ENCODE results near the gene FZD8. TPM values are rescaled to one million over a fixed set of nuclear protein-coding genes. Genes with fewer than 3 reads are reported as not detected.

The FZD8 gene
- total RNA-seq, 1 donor from 2014 or later = 43.5 TPM

DNA sequence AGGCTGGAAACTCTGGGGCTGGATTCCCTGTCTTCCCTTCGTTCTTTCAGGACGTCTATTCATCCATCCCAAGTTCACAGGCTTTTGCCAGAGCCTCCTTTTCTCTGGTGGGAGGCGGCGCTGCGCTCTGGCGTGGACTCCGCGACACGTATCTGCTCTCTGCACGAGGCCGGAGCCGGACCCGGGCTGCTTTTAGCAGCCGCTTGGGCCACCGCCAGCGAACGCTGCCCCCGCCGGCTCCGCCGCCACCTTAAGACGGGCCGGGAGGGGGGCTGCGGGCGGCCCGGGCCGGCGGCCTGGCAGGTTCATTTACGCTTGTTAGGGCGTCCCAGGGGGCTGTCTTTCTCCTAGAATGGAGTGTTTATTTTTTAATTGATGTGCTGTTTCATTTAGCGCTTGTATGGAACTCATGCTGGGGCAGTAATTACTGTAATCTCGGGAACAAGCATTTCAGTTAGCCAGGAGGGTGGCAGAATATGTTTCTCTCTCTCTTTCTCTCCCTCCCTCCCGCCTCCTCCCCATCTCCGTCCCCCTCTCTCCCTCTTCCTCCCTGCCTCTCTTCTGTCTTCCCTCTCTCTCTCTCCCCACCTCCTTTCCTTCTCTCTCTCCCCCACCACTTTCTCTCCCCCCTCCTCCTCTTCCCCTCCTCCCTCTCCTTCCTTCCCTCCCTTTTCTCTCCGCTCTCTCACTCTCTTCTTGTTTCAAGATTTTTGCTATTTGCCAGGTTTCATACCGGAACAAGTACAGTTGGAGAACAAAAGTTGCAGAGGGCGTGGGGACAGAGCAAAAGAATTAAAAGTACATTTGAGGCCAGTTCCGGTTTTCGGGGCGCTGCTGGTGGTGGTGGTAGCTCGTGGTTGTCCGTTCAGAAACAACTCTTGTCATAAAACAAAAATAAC is 1.3 kb upstream of the FZD8 start:
- DNase-seq (ENCODE audit: low spot score) = peak; percentile 89
- peak; percentile 69 for ATAC-seq
- intact Hi-C loops (cut with DNase I) = loop anchor here (5.0 kb wide), 1 partner anchor 1134 kb away; no protein-coding TSS in a partner anchor

GRCh38 chr10:35642793-35643114 is 658 bp upstream of the FZD8 start:
- intact Hi-C loops (cut with DNase I) = loop anchor here (5.0 kb wide), 1 partner anchor 1135 kb away; no protein-coding TSS in a partner anchor
- ATAC-seq = peak; percentile 6

DNA sequence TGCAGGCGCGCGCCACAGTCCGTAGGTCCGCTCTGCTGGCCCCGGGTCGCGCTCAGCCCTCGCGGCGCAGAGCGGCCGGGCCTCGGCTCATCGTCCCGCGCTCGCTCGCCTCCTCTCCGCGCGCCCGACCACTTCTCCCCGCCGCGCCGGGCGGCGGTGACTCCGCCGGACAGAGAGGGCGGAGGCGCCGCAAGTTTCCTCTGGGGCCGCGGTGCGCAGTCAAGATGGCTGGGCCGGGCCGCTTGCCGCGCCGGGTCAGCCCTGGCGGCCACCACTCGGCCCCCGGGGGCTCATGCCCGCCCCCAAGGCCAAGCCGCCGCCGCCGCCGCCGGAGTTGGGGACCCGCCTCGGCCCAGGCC is 441 bp downstream of the FZD8 start:
- DNase-seq (ENCODE audit: low spot score) = no peak
- no peak for ATAC-seq
- intact Hi-C loops (cut with DNase I) = loop anchor here (5.0 kb wide), 1 partner anchor 1136 kb away; no protein-coding TSS in a partner anchor

More at GRCh38 chr10:35642793-35643114, 658 bp upstream of the FZD8 start:
- no peak for DNase-seq (ENCODE audit: low spot score)

- ATAC-seq = peak; percentile 35
- intact Hi-C loops (cut with DNase I) = loop anchor here (5.0 kb wide), 1 partner anchor 1136 kb away; no protein-coding TSS in a partner anchor
- peak; percentile 76 for DNase-seq (ENCODE audit: low spot score)
These were observed 983 bp downstream of the FZD8 start for GRCh38 chr10:35640951-35641675.

DNA sequence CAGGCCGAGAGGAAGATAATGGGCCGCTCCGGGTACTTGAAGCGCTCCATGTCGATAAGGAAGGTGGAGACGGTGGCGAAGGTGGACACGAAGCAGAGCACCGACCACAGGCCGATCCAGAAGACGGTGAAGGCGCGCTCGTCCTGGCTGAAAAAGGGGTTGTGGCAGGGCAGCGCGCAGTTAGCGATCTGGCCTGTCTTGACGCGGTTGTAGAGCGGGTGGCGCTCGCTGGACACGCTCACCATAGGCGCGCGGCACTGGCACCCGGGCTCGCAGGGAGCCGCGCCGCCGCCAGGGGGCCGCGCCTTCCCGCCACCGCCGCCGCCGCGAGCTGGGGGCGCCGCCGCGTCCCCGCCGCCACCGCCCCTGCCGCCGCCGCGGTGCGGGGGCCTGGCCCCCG is 1.6 kb downstream of the FZD8 start:
- DNase-seq (ENCODE audit: low spot score) (peak; percentile 80), ATAC-seq (peak; percentile 29)
- intact Hi-C loops (cut with DNase I) = loop anchor here (5.0 kb wide), 1 partner anchor 1137 kb away; no protein-coding TSS in a partner anchor

- intact Hi-C loops (cut with DNase I) = loop anchor here (5.0 kb wide), 1 partner anchor 1137 kb away; no protein-coding TSS in a partner anchor
- DNase-seq (ENCODE audit: low spot score) (peak; percentile 72), ATAC-seq (no peak)
These were observed 2.2 kb downstream of the FZD8 start for GRCh38 chr10:35639728-35640401.

DNA sequence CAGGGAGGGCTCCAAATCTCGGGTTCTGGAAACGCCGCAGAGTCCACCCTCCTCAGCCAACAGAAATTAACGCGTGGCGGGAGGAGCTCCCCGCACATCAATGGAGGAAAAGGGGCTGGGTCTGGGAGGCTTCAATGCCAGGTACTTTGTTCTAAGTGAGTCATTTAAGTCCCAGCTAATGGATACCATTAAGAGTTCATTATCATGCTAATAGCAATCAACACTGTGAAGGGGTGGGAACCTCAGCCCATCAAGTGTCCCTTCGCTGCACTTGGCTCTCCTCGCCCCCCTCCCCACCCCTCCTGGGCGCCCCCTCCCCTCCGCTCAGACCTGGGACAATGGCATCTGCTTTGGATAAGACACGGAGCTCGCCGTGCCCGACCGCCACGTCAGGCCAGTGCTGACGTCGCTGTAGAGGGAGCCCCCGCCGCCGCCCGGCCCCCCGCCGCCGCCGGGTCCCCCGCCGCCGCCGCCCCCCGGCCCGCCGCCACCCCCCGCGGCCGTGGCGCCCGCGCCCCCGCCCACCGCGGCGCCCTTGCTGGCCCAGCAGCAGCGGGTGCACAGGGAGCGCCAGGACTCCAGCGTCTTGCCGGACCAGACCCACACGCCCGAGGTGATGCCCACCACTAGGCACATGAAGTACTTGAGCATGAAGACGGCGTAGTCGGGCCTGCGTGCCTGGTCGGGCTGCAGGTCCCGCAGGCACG is 2.9 kb downstream of the FZD8 start:
- intact Hi-C loops (cut with DNase I) = no loop called here
- ATAC-seq = no peak
- DNase-seq (ENCODE audit: low spot score) = no peak

DNA sequence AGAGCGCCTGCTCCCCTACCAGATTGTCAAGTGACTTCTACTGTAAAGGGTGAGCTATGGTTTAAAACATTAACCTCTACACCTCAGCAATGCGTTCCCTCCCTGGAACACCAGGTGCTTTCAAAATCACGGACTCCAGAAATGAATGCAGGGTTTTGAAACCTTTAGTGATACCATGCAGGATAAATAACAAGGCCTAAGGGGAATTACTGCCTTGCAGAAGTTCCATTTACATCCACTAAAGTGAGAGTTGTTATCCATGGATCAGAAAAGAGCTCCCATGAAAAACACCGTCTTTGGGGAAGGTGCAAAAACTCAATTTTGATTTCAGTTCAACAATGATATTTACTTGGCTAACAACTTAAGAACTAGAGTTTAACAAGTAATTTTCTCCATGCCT is 4.0 kb downstream of the FZD8 start:
- intact Hi-C loops (cut with DNase I) = no loop called here
- no peak for DNase-seq (ENCODE audit: low spot score)

DNA sequence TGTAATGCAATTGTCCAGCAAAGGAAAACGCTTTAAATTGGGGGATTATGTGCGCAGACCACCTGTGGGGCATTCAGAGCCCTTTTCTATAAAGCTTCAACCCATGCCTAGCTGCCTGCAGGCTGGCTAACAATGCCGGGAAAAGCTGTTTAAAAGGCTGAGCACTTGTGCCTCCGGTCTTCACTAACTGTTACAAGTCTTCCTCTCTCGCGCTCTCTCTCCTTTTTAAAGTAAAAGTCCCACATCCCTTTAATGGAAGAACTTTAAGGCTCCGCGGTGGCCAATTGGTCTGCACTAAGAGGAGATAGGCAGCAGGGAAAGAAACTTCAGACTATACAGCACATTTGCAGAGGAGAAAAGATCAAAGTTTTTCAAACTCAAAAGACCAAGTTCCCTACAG is 4.6 kb downstream of the FZD8 start:
- DNase-seq (ENCODE audit: low spot score) = no peak
- intact Hi-C loops (cut with DNase I) = no loop called here
- no peak for ATAC-seq

More for the DNA sequence above, 4.0 kb downstream of the FZD8 start:
- ATAC-seq = no peak

DNA sequence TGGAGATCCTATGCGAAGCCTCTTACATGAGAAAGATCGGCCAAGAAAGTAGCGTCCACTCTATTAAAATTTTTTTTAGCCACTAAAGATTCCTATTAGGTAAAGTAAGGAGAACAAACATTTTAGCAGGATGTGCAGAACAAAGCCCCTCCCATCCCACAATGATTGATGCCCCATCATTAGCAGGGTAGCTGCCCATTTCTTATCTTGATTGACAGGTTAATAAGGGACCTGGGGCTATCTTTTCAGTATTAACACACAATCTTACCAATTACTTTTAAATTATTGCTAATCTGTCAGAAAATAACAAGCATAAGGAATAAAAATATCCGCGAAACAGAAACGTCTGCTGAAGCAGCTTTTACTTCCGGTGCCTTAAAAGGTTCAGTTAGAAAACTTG is 5.1 kb downstream of the FZD8 start:
- intact Hi-C loops (cut with DNase I) = no loop called here
- DNase-seq (ENCODE audit: low spot score) (no peak), ATAC-seq (no peak)

GRCh38 chr10:35635576-35635975 is 6.5 kb downstream of the FZD8 start:
- ATAC-seq (peak; percentile 66), DNase-seq (ENCODE audit: low spot score) (no peak)

DNA sequence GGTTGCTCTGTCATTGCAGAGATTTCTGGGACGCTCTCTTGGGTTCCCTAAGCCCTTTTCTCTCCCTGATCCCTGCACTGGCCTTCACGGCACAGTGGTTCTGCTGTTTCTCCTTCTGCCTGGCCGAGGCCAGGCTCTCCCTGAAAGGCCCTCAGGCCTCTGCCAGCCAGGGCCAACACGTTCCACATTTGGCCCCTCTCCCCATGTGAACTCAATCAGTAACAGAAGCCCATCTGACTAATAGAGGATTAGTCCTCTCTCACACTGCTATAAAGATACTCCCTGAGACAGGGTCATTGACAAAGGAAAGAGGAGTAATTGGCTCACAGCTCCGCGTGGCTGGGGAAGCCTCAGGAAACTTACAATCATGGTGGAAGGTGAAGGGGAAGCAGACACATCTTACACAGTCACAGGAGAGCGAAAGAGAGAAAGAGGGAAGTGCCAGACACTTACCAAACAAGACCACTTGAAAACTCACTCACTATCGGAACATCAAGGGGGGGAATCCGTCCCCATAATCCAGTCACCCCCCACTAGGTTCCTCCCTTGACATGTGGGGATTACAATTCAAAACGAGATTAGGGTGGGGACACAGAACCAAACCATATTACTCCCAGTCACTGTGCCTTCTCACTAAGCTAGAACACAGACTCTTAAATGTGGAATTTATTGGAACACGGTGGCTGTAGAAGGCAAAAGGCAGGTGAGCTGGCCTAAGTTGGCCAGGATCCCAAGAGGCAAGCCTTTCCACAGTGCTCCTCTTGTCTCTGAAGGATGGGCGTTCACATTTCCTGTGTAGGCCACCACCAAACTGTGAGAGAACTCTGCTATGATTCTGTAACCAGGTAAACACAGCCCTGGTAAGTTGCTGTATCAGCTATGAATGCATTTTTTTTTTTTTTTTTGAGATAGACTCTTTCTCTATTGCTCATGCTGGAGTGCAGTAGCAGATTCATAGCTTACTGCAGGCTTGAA is 8.8 kb downstream of the FZD8 start:
- intact Hi-C loops (cut with DNase I) = no loop called here
- DNase-seq (ENCODE audit: low spot score) (no peak), ATAC-seq (no peak)

More at GRCh38 chr10:35635576-35635975, 6.5 kb downstream of the FZD8 start:
- intact Hi-C loops (cut with DNase I) = no loop called here

GRCh38 chr10:35632027-35632426 is 10.1 kb downstream of the FZD8 start:
- ATAC-seq (no peak), DNase-seq (ENCODE audit: low spot score) (no peak)
- intact Hi-C loops (cut with DNase I) = no loop called here

DNA sequence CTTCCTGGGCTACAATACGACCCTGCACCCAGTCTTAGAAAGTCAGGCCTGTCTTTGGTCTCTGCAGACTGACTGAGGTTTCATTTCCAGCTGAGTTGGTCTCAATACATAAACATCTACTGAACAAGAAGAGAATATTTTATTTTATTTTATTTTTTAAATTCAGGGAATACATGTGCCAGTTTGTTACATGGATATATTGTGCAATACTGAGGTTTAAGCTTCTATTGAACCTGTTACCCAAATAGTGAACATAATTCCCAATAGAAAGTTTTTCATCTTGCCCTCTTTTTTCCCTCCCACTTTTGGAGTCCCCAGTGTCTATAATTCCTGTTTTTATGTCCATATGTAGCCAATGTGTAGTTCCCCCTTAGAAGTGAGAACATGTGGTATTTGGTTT is 10.7 kb downstream of the FZD8 start:
- ATAC-seq = no peak
- intact Hi-C loops (cut with DNase I) = no loop called here

GRCh38 chr10:35626971-35627507 is 15.1 kb downstream of the FZD8 start:
- DNase-seq (ENCODE audit: low spot score) (no peak), ATAC-seq (no peak)
- intact Hi-C loops (cut with DNase I) = no loop called here

More for the DNA sequence above, 10.7 kb downstream of the FZD8 start:
- no peak for DNase-seq (ENCODE audit: low spot score)

DNA sequence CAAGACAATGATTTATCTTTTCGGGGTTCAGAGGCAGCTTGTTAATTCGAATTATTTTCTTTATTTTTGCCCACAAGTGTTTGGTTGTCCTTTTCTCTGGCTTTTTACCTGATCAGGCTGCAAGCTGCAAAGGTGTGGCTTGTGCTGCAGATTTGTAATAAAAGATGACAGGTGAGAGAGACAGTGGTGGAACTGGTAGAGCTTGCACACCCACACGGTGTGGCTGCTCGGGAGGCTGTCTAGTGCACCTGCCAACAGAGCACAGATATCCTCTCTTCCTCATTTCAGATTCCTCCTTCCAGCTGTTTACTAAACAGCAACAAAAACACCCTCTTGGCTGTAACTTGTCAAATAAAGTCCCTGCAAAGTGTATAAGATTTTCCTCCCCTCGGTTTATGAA is 27.8 kb downstream of the FZD8 start:
- intact Hi-C loops (cut with DNase I) = no loop called here
- ATAC-seq (no peak), DNase-seq (ENCODE audit: low spot score) (no peak)

- DNase-seq (ENCODE audit: low spot score) (no peak), ATAC-seq (peak; percentile 73)
These were observed 28.4 kb downstream of the FZD8 start for GRCh38 chr10:35613597-35614226.

More at GRCh38 chr10:35613597-35614226, 28.4 kb downstream of the FZD8 start:
- intact Hi-C loops (cut with DNase I) = no loop called here
